Activated T-helper 9 cell treated with anti-CD3 and anti-CD28 coated beads, Interleukin-2, amount 50 U/mL, for 16 hours (primary cell): Measurements from ENCODE around the gene NLN.

Experiments used
- DNase-seq: peaks from one replicate; pipeline ENCODE4 v3.0.0-alpha.2; 2020; ENCODE audit warnings: low read depth

Gene NLN

DNA sequence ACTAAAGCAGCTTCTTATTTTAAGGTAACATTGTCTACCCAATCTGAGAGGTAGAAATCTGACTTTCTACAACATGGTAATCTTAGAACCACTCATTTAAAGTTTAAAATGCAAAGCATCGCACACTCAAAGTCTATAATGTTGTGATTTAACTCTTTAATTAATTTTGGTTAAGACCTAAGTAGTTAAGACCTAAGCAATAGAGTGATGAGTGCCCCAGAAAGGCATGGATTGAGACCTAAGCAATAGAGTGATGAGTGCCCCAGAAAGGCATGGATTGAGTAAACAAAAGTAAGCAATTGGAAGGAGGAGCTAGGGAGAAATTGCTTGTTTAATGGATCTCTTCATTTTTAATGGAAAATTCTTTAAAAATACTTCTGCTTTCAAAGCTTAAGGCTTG, 86.8 kb downstream of the NLN start:
- no peak for DNase-seq

GRCh38 chr5:65809817-65810531, 88.0 kb downstream of the NLN start:
- no peak for DNase-seq

GRCh38 chr5:65811004-65811403, 89.0 kb downstream of the NLN start:
- no peak for DNase-seq

DNA sequence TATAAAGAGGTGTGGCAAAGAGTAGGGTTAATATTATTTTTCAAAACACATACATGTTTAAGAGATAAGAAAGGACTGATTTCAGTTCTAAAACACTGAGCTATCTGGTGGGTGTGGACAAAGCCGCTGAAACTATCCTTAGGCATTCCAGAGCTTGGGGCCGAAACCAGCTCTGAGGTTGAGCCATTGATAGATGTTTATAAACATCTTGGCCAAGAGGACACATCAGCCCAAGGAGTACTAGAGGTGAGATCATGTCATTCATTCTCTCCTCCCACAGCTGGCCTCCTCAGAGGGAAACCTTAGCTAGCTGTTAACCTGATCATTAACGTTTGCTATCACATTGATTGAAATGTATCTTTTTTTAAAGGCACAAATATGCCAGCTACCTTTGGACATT, 89.9 kb downstream of the NLN start:
- DNase-seq = no peak

- DNase-seq = no peak
Observed at GRCh38 chr5:65812648-65813047, 90.6 kb downstream of the NLN start.

- DNase-seq = no peak
Observed at GRCh38 chr5:65813174-65813573, 91.2 kb downstream of the NLN start.

- DNase-seq = no peak
Observed at GRCh38 chr5:65815161-65815560, 93.2 kb downstream of the NLN start.

DNA sequence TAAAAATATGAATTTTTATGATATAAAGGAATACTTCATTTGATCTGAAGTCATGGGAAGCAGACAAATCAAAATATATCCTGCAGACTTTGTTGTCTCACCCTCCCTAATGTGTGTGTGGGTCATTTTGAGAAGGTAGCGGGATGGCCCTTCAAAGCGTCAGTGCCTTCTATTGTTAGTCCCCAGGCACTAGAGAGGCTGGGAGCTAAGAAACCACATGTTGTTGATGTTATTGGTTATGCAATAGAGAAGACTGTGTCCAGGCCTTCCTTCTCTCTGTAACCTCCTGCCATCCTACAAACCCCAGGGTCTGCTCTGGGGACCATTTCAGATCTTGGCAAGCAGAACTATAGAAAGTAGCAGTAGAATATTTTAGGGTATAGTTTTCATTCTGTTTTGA, 94.7 kb downstream of the NLN start:
- no peak for DNase-seq

DNA sequence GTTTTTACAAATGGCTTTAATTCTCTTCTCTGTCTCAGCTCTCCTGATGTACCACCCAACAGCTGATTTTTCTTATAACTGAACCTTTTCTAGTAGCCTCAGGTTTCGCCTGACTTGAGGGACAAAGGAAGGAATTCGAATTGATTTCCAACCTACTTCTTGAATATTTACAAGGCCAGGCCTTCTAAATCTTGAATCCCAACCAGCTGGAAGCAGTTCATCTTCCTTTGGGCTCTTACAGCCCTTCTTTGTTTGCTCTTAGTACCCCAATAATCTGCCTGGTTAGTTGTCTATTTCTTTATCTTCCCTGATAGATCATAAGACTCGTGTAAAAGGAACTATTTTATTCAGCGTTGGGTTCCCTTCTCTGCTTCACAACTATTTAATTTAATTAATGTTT, 95.9 kb downstream of the NLN start:
- DNase-seq = no peak

DNA sequence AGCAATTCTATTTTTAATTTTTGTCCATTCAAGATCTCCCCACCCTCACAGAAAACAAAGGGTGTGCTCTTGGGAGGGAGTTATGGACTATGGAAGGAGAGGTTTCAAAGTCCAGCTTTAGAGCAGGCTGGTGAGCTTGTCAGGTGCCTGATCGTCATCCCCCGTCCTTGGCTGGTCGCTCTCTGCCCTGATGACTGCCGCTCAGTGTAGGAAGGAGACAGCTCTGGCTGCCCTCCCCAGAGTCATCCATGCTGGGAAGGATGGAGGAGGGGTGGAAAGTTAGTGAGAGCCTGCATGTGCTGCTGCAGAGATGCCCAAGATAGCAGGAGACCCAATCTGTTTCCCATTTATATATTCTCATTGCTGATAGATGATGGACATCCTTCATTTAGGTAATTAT, 96.6 kb downstream of the NLN start:
- no peak for DNase-seq

GRCh38 chr5:65819215-65819904, 97.4 kb downstream of the NLN start:
- no peak for DNase-seq

DNA sequence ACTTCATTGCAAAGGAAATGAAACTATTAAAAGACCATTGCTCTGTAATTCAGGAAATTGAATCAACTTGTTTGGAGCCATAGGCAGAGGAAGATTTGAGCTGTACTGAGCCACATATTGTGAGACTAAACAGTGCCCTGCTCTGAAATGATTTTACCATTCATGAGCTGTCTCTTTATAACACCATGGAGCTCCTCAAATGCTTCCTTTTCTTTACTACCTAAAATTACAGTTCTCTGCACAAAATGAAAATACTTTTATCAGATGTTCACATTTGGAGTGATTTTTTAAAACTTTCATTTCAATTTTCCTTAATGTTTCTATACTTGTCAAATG, 97.9 kb downstream of the NLN start:
- DNase-seq = no peak

DNA sequence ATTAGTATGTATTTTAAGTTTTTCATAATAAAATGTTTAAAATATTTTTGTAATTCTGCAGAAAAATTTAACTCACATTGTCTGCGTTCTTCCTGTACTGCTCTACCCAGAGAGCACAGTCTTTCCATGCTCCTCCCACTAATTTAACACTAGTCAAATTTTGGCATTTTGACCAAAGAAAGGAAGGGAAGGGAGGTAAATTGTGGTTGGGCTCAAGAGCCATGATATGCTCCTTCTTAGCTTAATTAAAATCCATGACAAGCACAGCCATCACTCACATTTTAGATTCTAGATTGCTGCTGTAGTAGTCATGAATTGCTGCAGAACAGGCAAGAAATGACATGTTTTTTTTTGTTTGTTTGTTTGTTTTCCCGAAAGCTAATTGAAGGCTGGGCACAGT, 98.4 kb downstream of the NLN start:
- no peak for DNase-seq

DNA sequence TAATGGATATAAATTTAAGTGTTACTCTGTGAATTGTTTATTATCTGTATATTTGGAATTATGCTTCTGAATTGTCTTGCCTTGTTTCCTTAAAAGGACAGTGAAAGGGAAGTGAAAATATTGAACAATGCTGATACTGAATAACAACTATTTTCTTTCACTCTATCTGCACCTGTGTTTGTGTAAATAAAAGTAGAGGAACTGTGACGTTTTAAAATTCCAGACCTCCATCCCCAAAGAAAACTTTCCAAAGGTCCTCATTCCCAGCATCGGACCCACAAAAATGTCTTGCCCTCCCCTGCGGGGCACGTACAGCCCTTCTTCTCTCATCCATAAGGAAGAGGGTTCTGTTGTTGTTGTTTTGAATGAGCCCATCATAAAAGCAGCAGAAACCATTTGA, 100.0 kb downstream of the NLN start:
- DNase-seq = no peak

DNA sequence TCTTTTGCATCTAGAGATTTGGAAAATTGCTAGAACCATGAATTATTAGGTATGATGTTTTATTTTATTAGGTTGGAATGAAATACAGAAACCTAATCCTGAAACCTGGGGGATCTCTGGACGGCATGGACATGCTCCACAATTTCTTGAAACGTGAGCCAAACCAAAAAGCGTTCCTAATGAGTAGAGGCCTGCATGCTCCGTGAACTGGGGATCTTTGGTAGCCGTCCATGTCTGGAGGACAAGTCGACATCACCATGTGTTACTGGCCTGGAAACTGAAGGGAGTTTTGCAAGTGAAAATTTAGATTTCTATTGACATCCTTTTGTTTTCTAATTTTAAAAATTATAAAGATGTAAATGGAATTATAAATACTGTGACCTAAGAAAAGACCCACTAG, 100.7 kb downstream of the NLN start:
- DNase-seq = no peak

GRCh38 chr5:65823204-65823603, 101.2 kb downstream of the NLN start:
- no peak for DNase-seq

DNA sequence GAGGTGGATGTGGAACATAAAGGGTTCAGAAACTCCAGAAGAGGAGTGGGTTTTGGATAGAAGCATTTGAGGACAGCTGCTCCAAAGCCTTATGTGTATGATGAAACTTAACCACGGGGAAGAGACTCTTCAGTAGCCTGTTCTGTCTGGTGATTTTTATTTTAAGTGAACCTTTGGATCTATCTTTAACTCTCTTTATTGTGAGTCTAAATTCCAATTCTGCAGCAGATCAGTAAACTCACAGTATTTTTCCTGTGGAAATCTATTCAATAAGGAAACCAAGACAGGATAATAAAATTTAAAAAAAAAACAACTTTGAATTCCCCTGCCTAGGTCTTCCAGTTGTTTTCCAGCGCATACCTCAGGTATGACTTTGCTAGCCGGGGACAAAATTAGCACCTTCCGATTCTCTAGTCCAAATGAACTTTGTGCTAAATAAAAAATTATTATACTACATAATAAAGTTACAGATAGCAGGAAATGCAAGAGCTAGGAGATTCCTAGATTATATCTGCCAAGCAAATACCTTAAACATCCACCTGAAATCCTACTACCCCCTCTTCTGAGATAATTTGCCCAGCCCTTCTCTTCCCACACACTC, 101.9 kb downstream of the NLN start:
- DNase-seq = no peak

DNA sequence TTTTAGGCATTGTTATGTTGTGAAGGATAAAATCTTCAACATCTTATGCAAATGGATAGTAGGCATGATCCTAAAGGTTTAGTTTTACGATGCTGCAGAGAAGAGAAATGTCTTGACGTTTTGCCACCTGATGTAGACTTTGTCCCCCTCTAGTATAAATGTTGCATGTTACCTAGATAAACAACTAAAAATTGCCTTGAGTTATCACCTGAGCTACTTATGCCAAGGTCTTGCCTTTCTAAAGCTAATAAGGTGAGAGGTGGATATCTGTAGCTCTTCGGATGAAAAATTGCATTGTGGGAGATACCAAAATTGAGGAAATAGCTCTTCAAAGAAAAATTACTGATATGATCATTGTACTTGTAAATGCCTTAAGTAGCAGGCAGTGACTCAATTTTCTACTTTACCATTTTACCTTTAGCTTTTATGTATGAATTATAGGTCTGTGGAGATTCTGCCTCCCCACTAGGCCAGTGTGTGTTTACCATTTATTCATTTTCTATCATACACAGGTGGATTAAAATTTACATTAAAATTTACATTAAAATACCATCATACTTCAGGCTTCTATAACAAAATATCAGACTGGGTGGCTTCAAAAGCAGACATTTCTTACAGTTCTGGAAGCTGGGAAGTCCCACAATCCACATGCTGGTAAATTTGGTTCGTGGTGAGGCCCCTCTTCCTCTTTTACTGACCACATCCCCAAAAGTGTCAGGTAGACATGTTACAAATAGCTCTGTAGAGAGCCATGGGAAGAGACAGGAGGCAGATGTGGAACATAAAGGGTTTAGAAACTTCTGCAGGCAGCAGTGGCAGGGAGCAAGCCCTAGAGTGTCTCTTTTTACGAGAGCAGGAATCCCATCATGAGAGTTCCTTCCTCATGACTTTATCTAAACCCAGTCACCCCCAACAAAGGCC, 103.7 kb downstream of the NLN start:
- DNase-seq = no peak

GRCh38 chr5:65828022-65828896, 106.3 kb downstream of the NLN start:
- no peak for DNase-seq

DNA sequence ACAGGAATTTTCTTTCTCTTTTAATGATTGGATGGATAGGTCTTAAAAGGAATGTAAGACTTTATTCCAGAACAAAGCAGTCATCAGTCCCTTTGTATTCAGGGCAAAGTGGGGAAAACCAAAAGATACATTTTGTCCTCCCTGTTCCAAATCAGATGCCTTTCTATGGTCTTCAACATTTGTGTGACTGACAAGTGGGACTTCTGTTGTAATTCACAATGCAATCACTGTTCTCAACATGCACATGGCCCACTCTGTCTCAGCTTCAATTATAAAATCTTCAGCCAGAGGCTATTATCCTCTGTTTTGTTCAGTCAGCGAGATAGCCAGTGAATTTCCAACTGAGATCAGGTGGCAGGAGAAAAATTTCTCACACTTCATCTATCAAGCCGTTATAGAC, 108.9 kb downstream of the NLN start:
- no peak for DNase-seq

DNA sequence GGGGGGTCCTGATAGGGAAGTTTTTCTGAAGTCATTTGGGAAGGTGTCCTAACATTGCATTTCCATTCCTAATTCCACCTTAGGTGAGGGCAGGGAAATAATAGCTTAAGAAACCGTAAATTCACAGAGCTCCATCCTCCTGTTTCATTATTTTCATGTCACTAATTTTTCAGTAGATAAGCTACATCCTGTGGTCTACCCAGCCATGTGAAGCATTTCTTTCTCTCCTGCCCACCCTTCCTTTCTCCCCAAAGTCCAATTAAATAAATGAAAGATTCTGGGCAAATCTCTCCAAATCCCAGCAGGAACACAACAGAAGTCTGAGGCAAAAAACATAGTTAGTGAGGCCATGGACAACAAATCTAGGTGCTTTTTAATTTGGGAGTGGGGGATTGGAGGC, 109.3 kb downstream of the NLN start:
- no peak for DNase-seq

GRCh38 chr5:65832152-65832551, 110.1 kb downstream of the NLN start:
- DNase-seq = no peak
